ENCODE measurements around the gene ENO4. TPM values are rescaled to one million over a fixed set of nuclear protein-coding genes. Genes with fewer than 3 reads are reported as not detected.

Gene ENO4
- total RNA-seq, 4 donors from 2014 or later: 0.21 to 1.2 (median 0.39) TPM; not detected in 1

DNA sequence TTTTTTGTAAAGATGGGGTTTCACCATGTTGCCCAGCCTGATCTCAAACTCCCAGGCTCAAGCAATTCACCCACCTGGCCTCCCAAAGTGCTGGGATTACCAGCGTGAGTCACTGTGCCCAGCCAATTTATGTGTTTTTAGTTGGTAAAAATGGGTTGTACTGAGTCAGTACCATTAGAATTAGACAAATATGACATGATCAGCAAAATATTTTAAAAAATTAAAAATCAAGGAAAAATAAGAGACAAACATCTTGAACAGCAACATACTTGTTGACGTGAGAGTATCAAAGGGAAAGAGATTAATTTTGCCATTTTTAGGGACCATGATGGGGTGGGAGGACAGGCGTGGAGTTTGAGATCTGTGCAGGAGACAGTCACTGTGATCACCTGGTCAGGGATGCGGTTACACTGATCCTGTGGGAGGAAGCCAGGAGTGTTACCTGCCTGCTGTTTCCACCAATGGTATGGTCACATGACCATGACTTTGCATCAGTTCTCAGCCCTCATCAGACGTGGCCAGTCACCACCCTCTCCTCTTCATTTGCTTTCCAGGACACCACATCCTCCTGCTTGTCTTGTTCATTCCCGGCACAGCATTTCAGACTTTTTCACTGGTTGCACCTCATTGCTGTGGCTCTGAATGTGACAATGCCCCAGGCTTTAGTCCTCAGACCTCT lies 29.2 kb upstream of the ENO4 start:
- peaks cover 0 to 39% of the 10 kb centered on the region in 2 donors for H3K27me3 ChIP-seq
- H3K9me3 ChIP-seq: peaks cover 0 to 12% (median 0%) of the 10 kb centered on the region in 4 donors
- H3K27ac ChIP-seq: no peak overlapping the region
- H3K4me1 ChIP-seq: no peaks in the 10 kb centered on the region
- no peak overlapping the region for H3K4me3 ChIP-seq
- no peak for DNase-seq (ENCODE audit: low spot score in 2 of 2)
- 79 to 86% methylated on average over 6 of the region's 6 CpGs for WGBS, 2 donors
- peaks cover 0 to 7% (median 0%) of the 10 kb centered on the region in 3 donors for H3K36me3 ChIP-seq
- no peak for TF ChIP-seq POLR2A (IDR thresholded peaks at IDR 0.05)
- TF ChIP-seq, protein P1, sequence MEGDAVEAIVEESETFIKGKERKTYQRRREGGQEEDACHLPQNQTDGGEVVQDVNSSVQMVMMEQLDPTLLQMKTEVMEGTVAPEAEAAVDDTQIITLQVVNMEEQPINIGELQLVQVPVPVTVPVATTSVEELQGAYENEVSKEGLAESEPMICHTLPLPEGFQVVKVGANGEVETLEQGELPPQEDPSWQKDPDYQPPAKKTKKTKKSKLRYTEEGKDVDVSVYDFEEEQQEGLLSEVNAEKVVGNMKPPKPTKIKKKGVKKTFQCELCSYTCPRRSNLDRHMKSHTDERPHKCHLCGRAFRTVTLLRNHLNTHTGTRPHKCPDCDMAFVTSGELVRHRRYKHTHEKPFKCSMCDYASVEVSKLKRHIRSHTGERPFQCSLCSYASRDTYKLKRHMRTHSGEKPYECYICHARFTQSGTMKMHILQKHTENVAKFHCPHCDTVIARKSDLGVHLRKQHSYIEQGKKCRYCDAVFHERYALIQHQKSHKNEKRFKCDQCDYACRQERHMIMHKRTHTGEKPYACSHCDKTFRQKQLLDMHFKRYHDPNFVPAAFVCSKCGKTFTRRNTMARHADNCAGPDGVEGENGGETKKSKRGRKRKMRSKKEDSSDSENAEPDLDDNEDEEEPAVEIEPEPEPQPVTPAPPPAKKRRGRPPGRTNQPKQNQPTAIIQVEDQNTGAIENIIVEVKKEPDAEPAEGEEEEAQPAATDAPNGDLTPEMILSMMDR (IDR thresholded peaks at IDR 0.05): no peak
- no peak for TF ChIP-seq EP300 (IDR thresholded peaks at IDR 0.05)

DNA sequence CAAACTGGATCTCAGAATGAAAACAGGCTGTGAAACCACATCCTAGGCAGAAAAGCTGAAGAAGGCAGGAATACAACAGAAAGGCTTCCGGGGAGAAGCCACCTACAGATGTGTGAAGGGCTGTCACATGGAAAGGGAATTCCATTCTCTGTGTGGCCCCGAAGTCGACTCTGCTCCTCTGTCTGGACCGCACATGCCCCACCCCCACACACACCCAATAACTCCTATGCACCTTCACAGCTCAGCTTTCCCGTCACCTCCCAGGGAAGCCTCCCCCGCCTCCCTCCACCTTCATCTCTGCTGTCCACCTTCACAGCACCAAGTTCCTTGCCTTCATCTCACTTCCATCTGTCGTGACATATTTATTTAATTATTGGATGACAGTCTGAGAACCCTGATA lies 23.4 kb upstream of the ENO4 start:
- 63 to 77% methylated on average over 7 of the region's 7 CpGs for WGBS, 2 donors

DNA sequence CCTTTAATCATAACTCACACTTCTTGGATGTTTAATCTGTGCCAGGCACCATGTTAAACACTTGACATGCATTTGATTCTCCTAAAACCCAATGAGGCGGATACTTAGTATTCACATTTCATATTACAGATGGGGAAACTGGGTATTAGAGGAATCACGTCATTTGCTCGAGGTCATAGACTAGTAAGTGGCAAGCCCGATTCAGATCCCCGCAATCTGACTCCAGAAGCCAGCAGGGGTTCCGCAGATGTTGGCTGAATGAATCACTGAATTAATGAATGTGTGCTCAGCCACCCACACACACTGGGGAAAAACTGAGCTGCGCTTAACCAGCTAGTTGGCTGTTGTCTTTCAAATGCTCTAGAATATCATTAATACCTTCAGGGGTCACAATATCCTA lies 22.5 kb upstream of the ENO4 start:
- WGBS, 2 donors: 54 to 58% methylated on average over 7 of the region's 7 CpGs
- DNase-seq (ENCODE audit: low spot score in 2 of 2): no peak
- TF ChIP-seq POLR2A (IDR thresholded peaks at IDR 0.05): no peak
- TF ChIP-seq, protein P1 (IDR thresholded peaks at IDR 0.05): no peak
- TF ChIP-seq EP300 (IDR thresholded peaks at IDR 0.05): no peak
- H3K4me1 ChIP-seq: no peaks in the 10 kb centered on the region
- no peaks in the 10 kb centered on the region for H3K27me3 ChIP-seq
- H3K4me3 ChIP-seq: no peak overlapping the region
- peaks cover 0 to 4% (median 0%) of the 10 kb centered on the region in 3 donors for H3K36me3 ChIP-seq
- no peaks in the 10 kb centered on the region for H3K9me3 ChIP-seq
- H3K27ac ChIP-seq: no peak overlapping the region

More for the DNA sequence above, 23.4 kb upstream of the ENO4 start:
- H3K27ac ChIP-seq: no peak overlapping the region
- no peaks in the 10 kb centered on the region for H3K4me1 ChIP-seq
- no peak overlapping the region for H3K4me3 ChIP-seq
- no peaks in the 10 kb centered on the region for H3K27me3 ChIP-seq
- DNase-seq (ENCODE audit: low spot score in 2 of 2): no peak
- TF ChIP-seq POLR2A (IDR thresholded peaks at IDR 0.05) (no peak), EP300 (IDR thresholded peaks at IDR 0.05) (no peak)
- TF ChIP-seq, protein P1 (IDR thresholded peaks at IDR 0.05): no peak
- no peaks in the 10 kb centered on the region for H3K9me3 ChIP-seq
- H3K36me3 ChIP-seq: peaks cover 0 to 10% (median 0%) of the 10 kb centered on the region in 3 donors

DNA sequence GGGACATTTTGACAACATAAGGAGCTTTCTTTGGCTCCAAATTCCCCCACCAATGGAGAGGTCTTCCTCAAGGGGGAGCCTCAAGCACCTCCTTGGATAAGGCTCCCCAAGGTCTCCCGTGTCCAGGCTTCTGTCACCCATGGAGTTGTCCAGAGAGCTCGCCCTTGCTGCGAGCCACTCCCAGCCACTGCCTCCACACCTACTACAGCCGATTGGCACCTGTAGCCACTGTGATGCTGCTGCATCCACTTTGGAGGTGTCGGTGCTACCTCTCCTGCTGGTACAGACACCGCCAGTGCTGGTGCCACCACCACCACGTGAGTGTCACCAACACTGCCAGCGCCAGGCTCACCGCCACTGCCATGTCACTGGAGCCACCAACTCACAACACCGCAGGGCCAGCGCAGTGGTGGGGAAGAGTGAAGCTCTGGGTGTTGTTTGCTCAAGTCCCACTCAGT lies 22.1 kb upstream of the ENO4 start:
- H3K27ac ChIP-seq: no peak overlapping the region
- WGBS, 2 donors: 75 to 98% methylated on average over 5 to 10 of the region's 11 CpGs

DNA sequence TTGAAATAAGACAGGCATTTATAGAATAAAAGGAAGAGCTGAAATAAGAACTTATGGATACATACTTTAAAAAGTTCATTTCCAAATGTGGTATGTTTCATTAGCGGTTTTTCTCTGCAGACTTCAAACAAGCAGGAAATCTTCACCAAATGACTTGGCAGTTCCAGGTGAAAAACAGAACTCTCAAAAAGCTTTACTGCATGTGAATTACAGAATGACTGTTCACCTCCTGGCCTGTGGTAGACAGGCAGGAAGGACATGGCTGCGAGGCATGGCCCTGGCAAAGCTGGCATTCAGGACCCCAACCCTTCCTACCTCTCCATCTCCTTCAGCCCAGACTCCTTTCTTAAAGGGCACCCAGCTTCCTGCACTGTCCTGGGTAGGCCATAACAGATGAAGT lies 21.2 kb upstream of the ENO4 start:
- Histone ChIP-seq H3K4me3 (no peak overlapping the region), H3K4me1 (no peaks in the 10 kb centered on the region), H3K36me3 (peaks cover 0 to 3% (median 0%) of the 10 kb centered on the region in 3 donors), H3K27ac (no peak overlapping the region), H3K27me3 (no peaks in the 10 kb centered on the region), H3K9me3 (no peaks in the 10 kb centered on the region)
- TF ChIP-seq POLR2A (IDR thresholded peaks at IDR 0.05): no peak
- no peak for TF ChIP-seq EP300 (IDR thresholded peaks at IDR 0.05)
- TF ChIP-seq, protein P1 (IDR thresholded peaks at IDR 0.05): no peak
- no peak for DNase-seq (ENCODE audit: low spot score in 2 of 2)
- WGBS, 2 donors: 71 to 72% methylated on average over 2 of the region's 2 CpGs

More for the DNA sequence above, 22.1 kb upstream of the ENO4 start:
- DNase-seq (ENCODE audit: low spot score in 2 of 2): no peak
- TF ChIP-seq, protein P1 (IDR thresholded peaks at IDR 0.05): no peak
- Histone ChIP-seq H3K4me3 (no peak overlapping the region), H3K4me1 (no peaks in the 10 kb centered on the region), H3K27me3 (no peaks in the 10 kb centered on the region), H3K36me3 (peaks cover 0 to 3% (median 0%) of the 10 kb centered on the region in 3 donors), H3K9me3 (no peaks in the 10 kb centered on the region)
